ENCODE data around the gene CHEK2.
"Not testable (repeated sequence)": the region's sequence is repeated elsewhere in the genome, so short reads cannot be mapped to it uniquely, and the experiment has no call there.

Gene CHEK2

DNA sequence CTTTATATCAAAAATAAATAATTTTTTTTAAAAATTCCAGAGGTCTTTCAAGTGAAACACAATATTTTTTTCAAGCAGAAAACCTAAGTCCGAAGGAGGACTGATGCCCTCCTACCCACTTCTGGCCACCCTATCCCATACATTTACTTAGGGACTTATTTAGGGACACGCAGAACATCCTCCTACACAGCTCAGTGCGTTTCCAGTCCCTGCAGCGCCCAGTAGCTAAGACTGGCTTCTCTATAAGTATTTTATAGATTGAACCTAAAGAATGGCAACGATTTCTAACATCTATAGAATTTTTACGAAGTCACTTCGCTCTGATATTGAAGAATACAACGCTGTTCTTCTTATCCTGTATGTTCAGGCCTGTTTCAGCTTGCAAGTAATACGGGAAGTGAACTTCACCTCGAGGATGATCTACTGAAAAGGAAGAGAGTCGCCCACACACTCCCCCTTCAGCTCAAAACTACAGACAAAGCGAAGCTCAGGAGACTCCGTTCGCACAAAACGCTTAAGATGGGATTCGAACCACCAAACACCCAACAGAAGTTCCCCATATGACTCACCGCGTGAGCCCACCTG lies 328 bp downstream of the CHEK2 start:
- no peak for DNase-seq

DNA sequence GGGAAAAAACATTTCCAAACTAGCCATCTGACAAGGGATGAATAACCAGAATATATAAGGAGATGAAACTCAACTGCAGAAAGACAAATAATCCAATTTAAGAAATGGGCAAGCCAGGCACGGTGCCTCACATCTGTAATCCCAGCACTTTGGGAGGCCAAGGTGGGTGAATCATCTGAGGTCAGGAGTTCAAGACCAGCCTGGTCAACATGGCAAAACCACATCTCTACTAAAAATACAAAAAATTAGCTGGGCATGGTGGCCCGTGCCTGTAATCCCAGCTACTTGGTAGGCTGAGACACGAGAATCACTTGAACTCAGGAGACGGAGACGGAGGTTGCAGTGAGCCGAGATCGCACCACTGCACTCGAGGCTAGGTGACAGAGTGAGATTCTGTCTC lies 2.7 kb downstream of the CHEK2 start:
- not testable (repeated sequence) for DNase-seq

DNA sequence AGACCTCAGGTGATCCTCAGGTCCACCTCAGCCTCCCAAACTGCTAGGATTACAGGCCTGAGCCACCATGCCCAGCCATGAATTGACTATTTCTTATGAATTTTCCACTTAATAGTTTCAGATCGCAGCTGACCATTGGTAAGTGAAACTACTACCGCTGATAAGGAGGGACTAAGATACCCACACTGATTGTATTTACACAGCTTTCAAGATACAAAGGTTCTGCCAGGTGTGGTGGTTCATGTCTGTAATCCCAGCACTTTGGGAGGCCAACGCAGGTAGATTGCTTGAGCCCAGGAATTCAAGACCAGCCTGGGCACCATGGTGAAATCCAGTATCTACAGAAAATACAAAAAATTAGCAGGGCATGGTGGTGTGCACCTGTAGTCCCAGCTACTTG lies 3.9 kb downstream of the CHEK2 start:
- DNase-seq = no peak

DNA sequence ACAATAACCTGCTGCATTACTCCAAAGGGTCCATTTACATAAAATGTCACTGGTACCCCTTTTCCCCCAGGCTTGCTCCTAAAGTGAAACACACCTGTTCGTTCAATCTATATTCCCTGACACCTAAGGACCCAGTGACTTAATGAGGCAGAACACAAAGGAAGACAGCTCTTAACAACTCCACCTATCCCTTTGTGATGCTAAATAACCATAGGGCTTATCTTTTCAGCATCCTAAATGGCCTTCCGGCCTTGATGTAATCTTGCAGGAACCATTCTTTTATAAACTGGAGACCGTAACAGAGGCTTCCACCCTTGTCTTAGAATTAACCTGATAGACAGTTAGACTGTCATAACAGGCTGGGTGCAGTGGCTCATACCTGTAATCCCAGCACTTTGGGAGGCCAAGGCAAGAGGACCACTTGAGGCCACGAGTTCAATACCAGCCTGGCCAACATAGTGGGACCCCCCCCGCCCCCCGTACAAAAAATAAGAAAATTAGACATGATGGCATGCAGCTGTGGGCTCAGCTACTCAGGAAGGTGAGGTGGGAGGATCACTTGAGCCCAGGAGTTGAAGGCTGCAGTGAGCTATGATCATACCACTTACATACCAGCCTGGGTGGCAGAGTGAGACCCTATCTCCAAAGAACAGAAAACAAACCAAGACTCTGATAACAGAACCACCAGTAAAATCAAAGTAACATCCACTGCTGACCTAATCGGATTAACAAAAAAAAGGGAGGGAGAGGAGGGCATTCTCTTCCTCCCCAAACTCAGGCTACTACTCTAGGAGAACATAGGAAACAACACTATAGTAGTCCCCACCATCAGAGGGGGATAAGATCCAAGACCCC lies 5.1 kb downstream of the CHEK2 start:
- DNase-seq = no peak

DNA sequence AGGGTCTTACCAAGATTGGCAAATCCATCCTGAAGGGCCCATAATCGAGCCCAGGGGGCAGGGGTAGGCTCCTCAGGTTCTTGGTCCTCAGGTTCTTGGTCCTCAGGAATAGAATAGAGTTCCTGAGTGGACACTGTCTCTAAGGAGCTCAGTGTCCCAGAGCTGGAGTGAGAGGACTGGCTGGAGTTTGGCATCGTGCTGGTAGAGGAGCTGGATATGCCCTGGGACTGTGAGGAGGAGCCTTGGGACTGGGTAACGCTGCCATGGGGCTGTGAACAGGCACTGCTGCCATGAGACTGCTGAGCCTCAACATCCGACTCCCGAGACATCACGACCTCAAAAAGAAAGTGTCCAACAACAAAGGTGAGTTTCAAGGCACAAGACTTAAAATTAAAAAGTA lies 7.2 kb downstream of the CHEK2 start:
- no peak for DNase-seq

DNA sequence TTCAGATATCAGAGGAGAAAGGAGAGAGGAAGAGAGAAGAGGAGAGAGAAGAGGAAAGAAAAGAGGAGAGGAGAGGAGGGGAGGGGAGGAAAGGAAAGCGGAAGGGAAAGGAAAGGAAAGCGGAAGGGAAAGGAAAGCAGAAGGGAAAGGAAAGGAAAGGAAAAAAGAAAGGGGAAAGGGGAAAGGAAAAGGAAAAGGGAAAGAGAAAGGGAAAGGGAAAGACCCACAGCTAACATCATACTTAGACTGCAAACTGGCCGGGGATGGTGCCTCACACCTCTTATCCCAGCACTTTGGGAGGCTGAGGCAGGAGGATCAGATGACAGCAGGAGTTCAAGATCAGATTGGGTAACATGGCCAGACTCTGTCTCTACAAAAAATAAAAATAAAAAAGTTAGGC lies 11.4 kb downstream of the CHEK2 start:
- DNase-seq = no peak

DNA sequence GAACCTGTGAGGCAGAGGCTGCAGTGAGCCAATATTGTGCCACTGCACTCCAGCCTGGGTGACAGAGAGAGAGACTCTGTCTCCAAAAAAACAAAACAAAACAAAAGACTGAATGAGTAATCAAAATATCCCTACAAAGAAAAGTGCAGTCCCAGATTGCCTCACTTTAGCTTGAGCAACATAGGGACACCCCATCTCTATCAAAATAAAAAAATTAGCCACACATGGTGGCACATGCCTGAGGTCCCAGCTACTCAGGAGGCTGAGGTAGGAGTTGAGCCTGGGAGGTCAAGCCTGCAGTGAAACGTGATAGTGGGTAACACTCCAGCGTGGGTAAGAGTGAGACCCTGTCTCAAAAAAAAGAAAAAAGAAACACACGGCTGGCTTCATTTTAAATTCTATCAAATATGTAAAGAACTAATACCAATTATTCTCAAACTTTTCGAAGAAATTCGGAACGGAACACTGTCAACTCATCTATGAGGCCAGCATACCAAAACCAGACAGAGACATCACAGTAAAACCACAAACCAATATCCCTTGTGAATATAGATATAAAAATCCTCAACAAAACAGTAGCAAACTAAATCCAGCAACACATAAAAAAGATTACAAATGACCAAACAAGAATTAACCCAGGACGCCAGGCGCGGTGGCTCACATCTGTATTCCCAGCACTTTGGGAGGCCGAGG lies 12.9 kb downstream of the CHEK2 start:
- no peak for DNase-seq

DNA sequence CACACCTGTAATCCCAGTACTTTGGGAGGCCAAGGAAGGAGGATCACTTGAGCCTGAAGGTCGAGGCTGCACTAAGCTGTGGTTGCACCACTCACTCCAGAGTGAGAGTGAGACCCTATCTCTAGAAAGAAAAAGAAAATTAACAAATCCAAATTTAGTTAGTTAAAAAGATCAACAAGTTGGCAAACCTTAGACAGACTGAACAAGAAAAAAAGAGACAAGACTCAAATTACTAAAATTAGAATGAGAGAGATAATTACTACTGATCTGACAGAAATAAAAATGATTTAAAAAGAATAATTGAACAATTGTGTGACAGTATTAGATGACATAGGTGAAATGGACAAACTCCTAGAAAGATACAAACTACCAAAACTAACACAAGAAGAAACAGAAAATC lies 13.6 kb downstream of the CHEK2 start:
- DNase-seq = no peak

DNA sequence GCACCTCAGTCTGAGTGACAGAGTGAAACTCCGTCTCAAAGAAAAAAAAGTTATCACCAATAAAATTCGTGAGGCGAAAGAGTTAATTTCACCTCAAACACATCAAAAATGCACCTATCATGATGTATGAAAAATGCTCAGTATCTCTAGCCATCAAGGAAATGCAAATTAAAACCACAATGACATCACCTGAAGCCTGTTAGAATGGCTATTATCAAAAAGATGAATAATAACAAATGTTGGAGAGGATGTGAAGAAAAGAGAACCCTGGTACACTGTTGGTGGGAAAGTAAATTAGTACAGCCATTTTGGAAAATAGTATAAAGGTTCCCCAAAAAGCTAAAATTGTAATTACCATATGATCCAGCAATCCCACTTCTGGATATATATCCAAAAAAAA lies 23.6 kb downstream of the CHEK2 start:
- DNase-seq = no peak

DNA sequence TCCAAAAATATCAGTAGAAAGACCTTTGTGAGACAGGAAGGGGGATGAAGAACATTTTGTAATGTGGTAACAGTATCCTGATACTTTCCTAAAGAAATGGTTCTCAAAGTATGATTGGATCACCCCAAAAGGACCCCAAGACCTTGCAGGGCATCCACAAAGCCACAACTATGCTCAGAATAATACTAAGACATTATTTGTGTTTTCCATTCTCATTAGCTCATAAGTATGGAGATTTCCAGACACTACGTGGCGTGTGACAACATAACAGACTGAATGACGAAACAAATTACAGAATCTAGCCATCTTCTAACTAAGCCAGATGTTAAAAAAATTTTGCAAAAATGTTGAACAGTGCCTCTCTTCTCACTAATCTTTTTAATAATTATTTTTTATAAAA lies 24.9 kb downstream of the CHEK2 start:
- no peak for DNase-seq

DNA sequence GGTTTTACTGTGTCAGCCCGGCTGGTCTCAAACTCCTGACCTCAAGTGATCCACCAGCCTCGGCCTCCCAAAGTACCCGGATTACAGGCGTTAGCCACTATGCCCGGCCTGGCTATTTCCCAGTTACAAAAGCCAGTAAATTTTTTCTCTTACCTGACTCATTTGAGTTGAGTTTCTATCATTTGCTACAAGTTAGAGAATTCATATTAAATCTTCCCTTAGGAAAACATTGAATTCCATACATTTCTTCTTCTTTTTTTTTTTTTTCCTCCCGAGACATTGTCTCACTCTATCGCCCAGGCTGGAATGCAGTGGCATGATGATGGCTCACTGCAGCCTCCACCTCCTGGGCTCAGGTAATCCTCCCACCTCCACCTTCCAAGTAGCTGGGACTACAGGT lies 26.0 kb downstream of the CHEK2 start:
- no peak for DNase-seq

DNA sequence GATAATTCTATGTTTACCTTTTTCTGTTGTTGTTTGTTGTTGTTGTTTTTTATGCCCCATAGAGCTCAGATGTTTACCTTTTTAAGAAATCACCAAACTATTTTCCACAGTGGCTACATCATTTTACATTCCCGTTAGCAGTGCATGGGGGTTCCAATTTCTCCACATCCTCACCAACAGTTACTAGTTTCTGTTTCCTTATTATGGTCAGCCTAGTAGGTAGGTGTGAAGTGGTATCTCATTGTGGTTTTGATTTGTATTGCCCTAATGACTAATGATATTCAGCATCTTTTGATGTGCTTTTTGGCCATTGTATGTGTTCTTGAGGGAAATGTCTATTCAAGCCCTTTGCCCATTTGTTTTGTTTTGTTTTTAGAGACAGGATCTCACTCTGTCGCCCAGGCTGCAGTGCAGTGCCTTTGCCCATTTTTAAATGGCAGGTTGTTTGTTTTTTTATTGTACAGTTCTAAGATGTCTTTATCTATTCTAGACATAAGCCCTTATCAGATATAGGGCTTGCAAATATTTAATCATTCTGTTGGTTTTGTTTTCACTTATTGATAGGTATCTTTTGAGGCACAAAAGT lies 27.5 kb downstream of the CHEK2 start:
- no peak for DNase-seq

DNA sequence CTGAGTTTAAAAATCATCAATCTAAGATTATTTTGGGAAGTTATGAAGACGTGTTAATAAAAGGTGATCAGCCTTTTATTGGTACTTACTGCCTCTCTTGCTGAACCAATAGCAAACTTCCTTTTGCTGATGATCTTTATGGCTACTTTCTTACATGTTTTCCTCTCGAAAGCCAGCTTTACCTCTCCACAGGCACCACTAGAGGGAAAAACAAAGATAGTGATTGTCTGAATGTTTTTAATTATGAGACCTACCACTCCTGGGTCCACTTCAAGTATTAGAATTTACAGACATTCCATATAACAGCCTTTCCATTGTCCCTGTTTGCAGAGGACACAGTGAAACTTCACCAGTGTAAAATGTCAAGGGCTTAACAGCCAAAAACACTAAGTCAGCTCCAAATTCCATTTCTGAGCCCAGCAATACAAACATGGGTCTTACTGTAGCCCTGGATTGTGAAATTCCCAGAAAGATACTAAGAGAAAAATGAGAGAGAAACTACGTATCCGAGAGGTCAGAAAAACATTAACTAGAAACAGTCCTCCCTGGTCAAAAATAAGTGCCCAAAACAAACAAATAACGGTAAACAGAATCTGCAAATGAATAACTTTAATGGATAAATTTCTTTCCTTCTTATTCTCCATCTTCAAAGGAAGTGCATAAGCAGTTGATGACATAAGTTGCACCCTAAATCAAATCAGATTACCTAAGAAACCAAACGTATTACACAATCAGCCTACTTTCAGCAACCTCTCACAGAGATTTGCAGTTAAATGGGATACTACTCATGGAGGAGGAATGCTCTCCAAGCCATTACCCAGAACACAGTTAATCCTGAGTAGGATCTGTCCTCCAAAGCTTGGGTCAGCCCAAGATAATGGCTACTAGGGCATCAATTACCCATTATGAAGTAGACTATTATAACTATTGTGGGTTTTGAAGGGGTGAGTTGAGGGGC lies 29.5 kb downstream of the CHEK2 start:
- peak; percentile 92 for DNase-seq

DNA sequence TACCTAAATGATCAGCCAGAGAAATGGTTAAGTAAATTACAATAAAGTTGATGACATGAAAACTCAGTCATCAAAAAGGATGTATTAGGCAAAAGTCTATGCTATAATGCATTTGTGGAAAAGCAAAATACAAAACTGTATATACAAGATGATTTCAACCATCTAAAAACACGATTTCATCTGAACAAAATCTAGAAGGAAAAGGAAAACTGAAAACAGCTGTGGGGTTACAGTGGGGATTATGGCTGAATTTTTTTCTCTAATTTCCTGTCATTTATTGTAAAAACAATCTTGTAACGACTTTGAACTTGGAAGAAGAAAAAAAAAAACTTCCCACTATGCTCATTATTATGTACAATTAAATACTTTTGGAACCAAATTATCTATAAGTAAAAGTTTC lies 30.3 kb downstream of the CHEK2 start:
- DNase-seq = no peak

DNA sequence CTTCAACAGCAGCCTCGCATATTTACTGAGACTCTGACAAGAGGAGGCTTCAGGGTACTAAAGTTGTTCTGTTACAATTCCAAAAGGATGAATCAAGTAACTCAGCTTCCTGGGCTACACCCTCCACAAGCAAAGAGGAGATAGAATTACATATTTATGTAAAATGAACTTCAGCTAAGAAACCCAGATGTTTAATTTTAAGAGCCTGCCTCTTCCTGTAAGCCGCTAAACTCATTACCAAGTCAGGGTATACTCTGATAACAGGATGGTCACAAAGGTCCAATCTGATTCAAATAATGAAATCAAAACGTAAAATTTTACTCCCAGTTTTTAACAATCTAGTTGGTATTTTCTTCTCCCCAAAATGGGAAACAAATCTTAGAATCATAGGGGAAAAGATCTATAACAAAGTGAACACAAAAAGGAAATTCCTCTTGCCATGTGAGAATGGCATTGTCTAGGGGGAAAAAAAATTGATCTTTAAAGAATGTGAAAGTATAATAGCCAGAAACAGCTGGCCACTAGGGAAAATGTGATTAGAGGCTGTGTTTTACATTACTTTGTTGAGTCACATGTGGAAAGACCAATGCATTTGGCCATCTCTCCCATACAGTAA lies 30.9 kb downstream of the CHEK2 start:
- no peak for DNase-seq

DNA sequence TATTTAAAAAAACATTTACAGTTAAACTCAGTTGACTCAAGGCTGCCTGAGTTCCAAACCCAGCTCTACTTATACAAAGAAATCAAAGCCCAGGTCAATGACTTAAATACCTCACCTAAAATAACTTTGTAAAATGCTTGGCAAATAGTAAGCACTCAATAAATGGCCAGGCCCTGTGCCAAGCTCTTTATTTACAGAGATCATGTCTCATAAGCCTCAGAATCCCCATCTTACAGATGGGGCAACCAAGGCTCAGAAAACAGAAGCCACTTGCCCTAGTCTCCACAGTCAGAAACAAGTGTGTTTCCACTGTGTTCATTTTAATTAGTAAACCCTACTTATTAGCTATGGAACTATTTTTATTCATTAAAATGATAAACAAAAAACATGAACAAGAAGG lies 31.5 kb downstream of the CHEK2 start:
- no peak for DNase-seq

DNA sequence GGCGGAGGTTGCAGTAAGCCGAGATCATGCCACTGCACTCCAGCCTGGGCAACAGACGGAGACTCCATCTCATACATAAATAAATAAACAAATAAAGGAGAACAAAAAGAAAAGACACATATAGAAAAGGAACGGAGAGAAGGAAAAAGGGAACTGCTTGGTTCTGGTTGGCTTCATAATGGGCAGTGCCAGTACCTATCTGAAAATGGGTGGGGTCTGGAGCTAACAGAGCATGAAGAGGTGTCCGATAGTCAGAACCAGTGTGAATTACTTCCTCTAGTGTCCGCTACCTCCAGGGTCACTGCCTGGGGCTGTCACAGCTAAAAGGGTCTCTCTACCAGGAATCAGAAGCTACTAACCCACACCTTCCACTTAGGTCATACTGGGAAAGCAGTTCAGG lies 34.8 kb downstream of the CHEK2 start:
- DNase-seq = no peak

DNA sequence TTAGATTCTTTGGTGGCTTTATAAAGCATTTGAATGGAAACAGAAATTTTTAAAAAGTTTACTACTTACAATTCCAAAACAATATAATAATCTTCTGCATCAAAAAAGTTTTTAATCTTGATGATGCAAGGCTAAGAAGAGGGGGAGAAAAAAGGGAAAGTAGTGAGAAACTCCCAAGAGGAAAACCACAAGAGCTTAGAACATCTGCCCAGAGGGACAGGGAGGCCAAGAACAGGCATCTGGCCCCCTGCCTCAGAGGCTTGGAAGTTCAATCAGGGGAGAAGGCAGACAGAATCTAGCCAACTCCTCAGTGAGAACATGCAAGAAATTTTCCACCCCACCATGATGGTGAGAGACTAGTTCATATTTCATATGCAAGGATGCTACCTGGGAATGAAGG lies 38.2 kb downstream of the CHEK2 start:
- no peak for DNase-seq

DNA sequence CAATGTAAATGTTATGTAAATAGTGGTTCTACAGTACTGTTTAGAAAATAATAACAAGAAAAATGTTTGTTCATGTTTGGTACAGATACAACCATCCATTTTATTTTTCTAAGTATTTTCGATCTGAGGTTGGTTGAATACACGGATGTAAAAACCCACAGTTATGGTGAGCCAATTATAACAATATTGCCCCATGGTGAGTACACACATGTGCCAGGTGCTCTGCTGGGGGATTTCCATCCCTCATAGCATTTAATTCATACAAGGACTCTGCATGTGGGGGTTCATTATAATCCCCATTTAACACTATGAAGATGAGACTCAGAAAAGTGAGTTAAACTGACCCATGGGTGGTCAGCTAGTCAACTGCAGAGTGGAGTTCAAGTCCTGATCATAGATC lies 38.7 kb downstream of the CHEK2 start:
- no peak for DNase-seq

DNA sequence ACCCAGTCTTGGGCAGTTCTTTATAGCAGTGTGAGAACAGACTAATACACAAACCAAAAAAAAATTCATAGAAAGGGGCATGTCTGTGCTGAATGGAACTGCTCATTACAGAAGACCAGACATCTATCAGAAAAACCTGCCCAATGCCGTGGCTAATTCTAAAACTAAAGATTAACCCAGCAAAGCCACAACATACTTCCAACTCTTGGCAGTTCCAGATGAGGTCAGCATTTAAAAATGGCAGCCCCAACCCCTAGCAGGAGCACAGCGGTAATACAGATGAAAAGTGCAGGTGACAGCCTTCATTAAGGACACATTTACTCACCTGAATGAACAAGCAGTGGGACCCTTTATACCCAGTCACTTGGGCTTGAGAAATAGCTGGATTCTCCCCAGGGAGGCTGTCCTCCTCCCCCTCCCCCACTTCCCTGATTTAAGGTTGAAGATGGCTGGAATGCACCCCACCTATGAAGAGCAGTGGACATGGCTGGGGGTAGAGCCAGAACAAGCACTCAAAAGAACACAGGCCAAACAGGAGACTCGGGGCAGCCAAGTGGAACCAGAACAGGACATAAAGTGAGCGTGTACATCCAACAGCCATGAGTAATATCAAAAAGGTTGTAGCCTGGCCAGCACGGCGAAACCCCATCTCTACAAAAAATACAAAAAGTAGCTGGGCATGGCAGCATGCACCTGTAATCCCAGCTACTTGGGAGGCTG lies 48.4 kb downstream of the CHEK2 start:
- peak; percentile 58 for DNase-seq

DNA sequence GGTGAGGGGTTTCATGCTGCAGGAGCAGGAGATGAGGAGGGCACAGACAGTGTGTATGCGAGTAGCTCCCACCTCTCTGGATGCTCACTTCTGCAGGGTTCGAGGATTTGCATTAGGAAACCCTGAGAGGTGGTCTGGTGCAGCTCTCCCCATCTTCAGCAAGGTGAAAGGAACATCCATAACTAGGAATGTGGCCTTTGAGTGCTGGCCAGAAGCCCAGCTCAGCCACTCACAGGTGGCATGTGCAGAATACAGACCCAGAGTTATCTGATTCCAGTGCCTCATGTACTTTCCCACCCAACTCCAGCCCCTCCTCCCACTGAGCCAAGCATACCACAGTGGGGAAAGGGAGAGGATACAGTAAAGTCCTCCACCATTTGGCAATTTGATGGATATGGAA lies 51.8 kb downstream of the CHEK2 start:
- DNase-seq = not testable (repeated sequence)
